GM12878 (cell line): Measurements from ENCODE around the gene FXYD4. TPM values are rescaled to one million over a fixed set of nuclear protein-coding genes. Genes with fewer than 3 reads are reported as not detected.

Source experiments
- ATAC-seq: fragments of 200-7000 bp; cut with Tn5 transposase; 3 replicates; pipeline ENCODE4 v1.9.1; 2020; ENCODE audit warnings: mild to moderate bottlenecking, moderate library complexity
- BruUV-seq: library from RNA; stranded (reverse); fragments of 400-500 nt; replicated peaks from 2 replicates; lab custom pipeline; 2021; lab: Mats Ljungman, UMichigan
- CTCF ChIA-PET: fragments of 300-600 bp; sonication (Branson Sonifier 250); formaldehyde crosslinking; extraction: SDS; loops from one replicate; lab custom pipeline; 2021; ENCODE audit warnings: inconsistent platforms; lab: Yijun Ruan, JAX
- POLR2A ChIA-PET: fragments of 350-600 bp; formaldehyde crosslinking; extraction: SDS; loops from one replicate; lab custom pipeline; 2021; ENCODE audit warnings: inconsistent platforms; lab: Charles Lee
- RAD21 ChIA-PET: fragments of 300-600 bp; sonication (Branson Sonifier 250); formaldehyde crosslinking; loops from one replicate; lab custom pipeline; 2023; ENCODE audit warnings: antibody characterized with exemption; ENCODE audit not compliant: unreplicated experiment; lab: Charles Lee
- SMC1A ChIA-PET: fragments of 300-600 bp; sonication (Branson Sonifier 250); formaldehyde crosslinking; loops from one replicate; lab custom pipeline; 2023; ENCODE audit not compliant: unreplicated experiment, uncharacterized antibody; lab: Charles Lee
- DNase-seq: peaks from one replicate; pipeline ENCODE4 v3.0.0-alpha.2; 2011; ENCODE audit warnings: low read depth, low spot score
- FAIRE-seq: peaks from 3 replicates; lab custom pipeline; 2011; peaks lifted over from hg19 to GRCh38; lab: Jason Lieb, UNC
- H2AFZ ChIP-seq: 2 replicates; pipeline ENCODE4 v1.6.0; 2011; ENCODE audit warnings: low read depth, low read length, control low read depth; ENCODE audit not compliant: control insufficient read depth
- H3K27ac ChIP-seq: 2 replicates; pipeline ENCODE4 v1.5.1; 2011; ENCODE audit warnings: control low read depth; ENCODE audit not compliant: control insufficient read depth, insufficient read depth
- H3K27me3 ChIP-seq, 2 experiments: replicated peaks in 1 of 2; 2 replicates each; pipeline versions ENCODE4 v1.6.0 to v1.6.1; 2011; ENCODE audit warnings: low read length in 1 of 2; ENCODE audit not compliant: control insufficient read depth in 2 of 2, insufficient read depth in 2 of 2
- H3K36me3 ChIP-seq, 2 experiments: 2 replicates each; pipeline ENCODE4 v1.5.1; 2011; ENCODE audit warnings: low read length in 1 of 2; ENCODE audit not compliant: control insufficient read depth in 2 of 2, insufficient read depth in 2 of 2
- H3K4me1 ChIP-seq: 2 replicates; pipeline ENCODE4 v1.6.1; 2011; ENCODE audit warnings: mild to moderate bottlenecking, low read length, moderate library complexity, mixed read lengths; ENCODE audit not compliant: control insufficient read depth, insufficient read depth
- H3K4me2 ChIP-seq: 2 replicates; pipeline ENCODE4 v1.6.0; 2011; ENCODE audit warnings: control low read depth; ENCODE audit not compliant: control insufficient read depth, insufficient read depth
- H3K4me3 ChIP-seq: fragments of 200-600 bp; sonication (generic); 2 replicates; pipeline ENCODE4 v1.5.1; 2016
- H3K79me2 ChIP-seq: 2 replicates; pipeline ENCODE4 v1.6.0; 2011; ENCODE audit warnings: low read length; ENCODE audit not compliant: control insufficient read depth, insufficient read depth
- H3K9ac ChIP-seq: 2 replicates; pipeline ENCODE4 v1.8.0; 2011; ENCODE audit warnings: low read length, control low read depth, mixed read lengths; ENCODE audit not compliant: control insufficient read depth, insufficient read depth
- H3K9me3 ChIP-seq: replicated peaks from 3 replicates; pipeline ENCODE4 v1.5.1; 2011; ENCODE audit warnings: mild to moderate bottlenecking, low read length; ENCODE audit not compliant: control insufficient read depth, insufficient read depth
- H4K20me1 ChIP-seq: 2 replicates; pipeline ENCODE4 v1.6.0; 2011; ENCODE audit not compliant: control insufficient read depth, insufficient read depth
- E4F1 ChIP-seq: fragments of 450-650 bp; IDR thresholded peaks from 2 replicates; pipeline ENCODE4 v1.6.1; 2018; ENCODE audit warnings: borderline replicate concordance, mild to moderate bottlenecking; ENCODE audit not compliant: partially characterized antibody
- GABPA ChIP-seq: IDR thresholded peaks from 2 replicates; pipeline ENCODE4 v1.6.1; 2014; ENCODE audit warnings: antibody characterized with exemption, low read depth, mild to moderate bottlenecking, inconsistent platforms
- MAX ChIP-seq: IDR thresholded peaks from 2 replicates; pipeline ENCODE4 v1.6.1; 2012; ENCODE audit warnings: low read depth, low read length, improper control_type of control experiment
- POLR2A ChIP-seq: IDR thresholded peaks from 2 replicates; pipeline ENCODE4 v1.6.1; 2011; ENCODE audit warnings: low read depth, mild to moderate bottlenecking, low read length
- SREBF2 ChIP-seq: IDR thresholded peaks from 2 replicates; pipeline ENCODE4 v1.6.1; 2012; ENCODE audit warnings: mild to moderate bottlenecking, low read length
- ZBTB40 ChIP-seq: fragments of 450-650 bp; IDR thresholded peaks from 2 replicates; pipeline ENCODE4 v1.6.1; 2016; ENCODE audit warnings: mild to moderate bottlenecking, moderate library complexity, borderline replicate concordance
- WGBS: methylation state at CpG from one replicate; pipeline ENCODE4 v1.1.6; 2016; ENCODE audit warnings: low lambda C conversion rate; ENCODE audit not compliant: insufficient replicate concordance, insufficient coverage; ENCODE audit errors: missing lambda C conversion rate; 5-methylcytosine and 5-hydroxymethylcytosine counted together
- in situ Hi-C: fragments of 300-500 bp; cut with MboI; formaldehyde crosslinking; loops from 9 replicates; pipeline ENCODE4 v1.14.3; 2018; ENCODE audit warnings: mixed read lengths
- intact Hi-C: fragments of 100-400 bp; cut with micrococcal nuclease; formaldehyde crosslinking; loops from one replicate; pipeline ENCODE4 v1.14.2; 2022; ENCODE audit not compliant: unreplicated experiment
- polyA plus RNA-seq, 11 experiments: library from polyadenylated mRNA; depleted of rRNA in 4 of 11; unstranded in 6 of 11; stranded (reverse) in 5 of 11; fragments of >200 nt; fragmentation: Nextera tagmentation in 4 of 11; fragmentation: Illumina TruSeq in 1 of 11; extraction: Ambion mirVana in 4 of 11; extraction: Trizol in 1 of 11; gene quantifications; 1 replicate in 1 of 11; 2 replicates in 10 of 11; pipeline versions ENCODE4 v1.2.1 to v1.2.3, GENCODE V29; 2011 to 2016; ENCODE audit warnings: inconsistent platforms in 2 of 11, missing spikeins in 2 of 11, low read depth in 1 of 11
- total RNA-seq, 4 experiments: library from RNA; depleted of rRNA in 3 of 4; stranded (reverse); fragments of >200 nt in 3 of 4; fragmentation: Illumina TruSeq in 1 of 4; extraction: Trizol in 1 of 4; gene quantifications; 2 replicates each; pipeline versions ENCODE4 v1.2.1 to v1.2.3, GENCODE V29; 2013 to 2021

FXYD4 gene
- total and polyA plus RNA-seq, 10 of the 15 experiments (the other 5 are each of a cell fraction or from before 2014, with no cell fraction given), result not detected

- no peak for TF ChIP-seq ZBTB40
- no peak for TF ChIP-seq GABPA
- TF ChIP-seq, all 136 proteins: peak for 0
Measured at GRCh38 chr10:43386549-43386948, 15.1 kb downstream of the FXYD4 start (continued).

GRCh38 chr10:43386981-43387677, 15.7 kb downstream of the FXYD4 start:
- TSS peak; percentile 32 for BruUV-seq
- POLR2A ChIA-PET, result no interaction called here
- H3K9ac ChIP-seq, result no peak overlapping the region
- RAD21 ChIA-PET, result no interaction called here
- no peak overlapping the region for H2AFZ ChIP-seq
- no peak overlapping the region for H3K27ac ChIP-seq
- in situ Hi-C loops (loop anchor here (25.0 kb wide), 2 partner anchors 100 to 600 kb away; partner anchors contain the start of gene BMS1), intact Hi-C loops (no loop called here)
- DNase-seq (no peak), ATAC-seq (no peak), FAIRE-seq (no peak)
- 97% methylated on average over 29 of the region's 29 CpGs for WGBS
- H3K4me2 ChIP-seq, result no peak overlapping the region
- TF ChIP-seq MAX (no peak), POLR2A (0 out of 2 replicates have a peak, but pooled peaks have one; percentile 53), SREBF2 (no peak), E4F1 (no peak)
- SMC1A ChIA-PET, result interaction anchor here (1.0 kb wide), 1 partner anchor 40 kb away, joined by 3 read pairs; no protein-coding TSS in a partner anchor
- no peaks in the 10 kb centered on the region for H3K27me3 ChIP-seq
- peaks cover 32 to 47% of the 10 kb centered on the region in 2 experiments for H3K36me3 ChIP-seq
- H3K4me1 ChIP-seq, result no peaks in the 10 kb centered on the region
- H3K9me3 ChIP-seq, result no peaks in the 10 kb centered on the region
- peaks cover 23% of the 10 kb centered on the region for H3K79me2 ChIP-seq
- peaks cover 14% of the 10 kb centered on the region for H4K20me1 ChIP-seq
- no peak overlapping the region for H3K4me3 ChIP-seq
- CTCF ChIA-PET, result no interaction called here
